Measurements from ENCODE around the gene CALHM3. TPM values are rescaled to one million over a fixed set of nuclear protein-coding genes. Genes with fewer than 3 reads are reported as not detected.

The CALHM3 gene
- total and polyA plus RNA-seq, 2 experiments from 2014 or later = 0.14 to 0.19 TPM

DNA sequence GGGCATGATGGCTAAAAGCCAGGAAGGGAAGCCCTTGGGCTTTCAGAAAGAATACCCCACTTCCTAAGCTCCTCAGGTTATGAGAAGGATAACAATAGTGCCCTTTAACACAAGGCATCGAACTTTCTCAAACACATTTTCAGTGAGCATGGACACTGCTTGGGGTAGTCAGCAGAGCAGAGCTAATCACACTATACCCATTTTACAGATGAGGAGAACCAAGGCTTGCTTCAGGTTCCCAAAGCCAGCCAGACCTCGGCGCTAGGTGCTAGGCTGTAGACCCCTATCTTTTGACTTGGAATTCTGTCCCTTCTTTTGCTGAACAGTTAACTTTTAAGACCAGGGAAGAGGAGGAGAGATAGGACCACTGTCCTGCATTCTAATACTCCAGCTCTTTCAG lies 16.3 kb upstream of the CALHM3 start:
- Mint-ChIP-seq H3K4me1 (peaks cover 23% of the 10 kb centered on the region; the same call in 2 of the 3 replicates), H3K9me3 (no peaks in the 10 kb centered on the region; the same call in 2 of the 3 replicates), H3K27me3 (ENCODE audit: insufficient read depth, low read depth, poor library complexity) (peaks cover 28% of the 10 kb centered on the region), H3K36me3 (ENCODE audit: low read depth) (no peaks in the 10 kb centered on the region), H3K4me3 (no peak overlapping the region), H3K27ac (no peak overlapping the region)
- H3K4me3 ChIP-seq = no peak overlapping the region
- peak overlapping the region; percentile 94; the same call in 1 of the 2 replicates for H2AFZ ChIP-seq
- no peak for ATAC-seq
- H3K36me3 ChIP-seq (ENCODE audit: insufficient read depth) = no peaks in the 10 kb centered on the region
- no peaks in the 10 kb centered on the region for H3K9me2 ChIP-seq (ENCODE audit: insufficient read depth)
- H3K79me2 ChIP-seq (replicated peaks; ENCODE audit: insufficient read depth) = no peaks in the 10 kb centered on the region
- no peak for DNase-seq (ENCODE audit: low spot score)
- no peak overlapping the region for H3K27ac ChIP-seq (ENCODE audit: low read depth)
- no peak overlapping the region for H3K4me2 ChIP-seq
- H4K20me1 ChIP-seq (replicated peaks; ENCODE audit: insufficient read depth) = no peaks in the 10 kb centered on the region
- peaks cover 58% of the 10 kb centered on the region for H3K27me3 ChIP-seq (ENCODE audit: insufficient read depth)
- peaks cover 5% of the 10 kb centered on the region; the same call in 1 of the 2 replicates for H3F3A ChIP-seq (replicated peaks; ENCODE audit: low read depth)
- TF ChIP-seq POLR2AphosphoS5 (IDR thresholded peaks at IDR 0.05; ENCODE audit: low read depth) (no peak), CTCF (conservative IDR thresholded peaks at IDR 0.05; ENCODE audit: low read depth in 2 of 2) (no peak), ZNF114 (CRISPR knock-in tag; IDR thresholded peaks at IDR 0.05) (no peak), STAT1 (IDR thresholded peaks at IDR 0.05; ENCODE audit: unreplicated experiment) (no peak), EZH2phosphoT487 (IDR thresholded peaks at IDR 0.05; ENCODE audit: unreplicated experiment) (no peak), JUNB (IDR thresholded peaks at IDR 0.05; ENCODE audit: unreplicated experiment) (no peak), NANOG (IDR thresholded peaks at IDR 0.05; ENCODE audit: borderline replicate concordance) (no peak), EZH2 (IDR thresholded peaks at IDR 0.05; ENCODE audit: low read depth, unreplicated experiment) (no peak), ETS1 (IDR thresholded peaks at IDR 0.05) (no peak), ZNF331 (CRISPR knock-in tag; IDR thresholded peaks at IDR 0.05; ENCODE audit: low read depth) (no peak), CREB1 (CRISPR knock-in tag; IDR thresholded peaks at IDR 0.05; ENCODE audit: low read depth) (no peak)
- TF ChIP-seq, protein P1, sequence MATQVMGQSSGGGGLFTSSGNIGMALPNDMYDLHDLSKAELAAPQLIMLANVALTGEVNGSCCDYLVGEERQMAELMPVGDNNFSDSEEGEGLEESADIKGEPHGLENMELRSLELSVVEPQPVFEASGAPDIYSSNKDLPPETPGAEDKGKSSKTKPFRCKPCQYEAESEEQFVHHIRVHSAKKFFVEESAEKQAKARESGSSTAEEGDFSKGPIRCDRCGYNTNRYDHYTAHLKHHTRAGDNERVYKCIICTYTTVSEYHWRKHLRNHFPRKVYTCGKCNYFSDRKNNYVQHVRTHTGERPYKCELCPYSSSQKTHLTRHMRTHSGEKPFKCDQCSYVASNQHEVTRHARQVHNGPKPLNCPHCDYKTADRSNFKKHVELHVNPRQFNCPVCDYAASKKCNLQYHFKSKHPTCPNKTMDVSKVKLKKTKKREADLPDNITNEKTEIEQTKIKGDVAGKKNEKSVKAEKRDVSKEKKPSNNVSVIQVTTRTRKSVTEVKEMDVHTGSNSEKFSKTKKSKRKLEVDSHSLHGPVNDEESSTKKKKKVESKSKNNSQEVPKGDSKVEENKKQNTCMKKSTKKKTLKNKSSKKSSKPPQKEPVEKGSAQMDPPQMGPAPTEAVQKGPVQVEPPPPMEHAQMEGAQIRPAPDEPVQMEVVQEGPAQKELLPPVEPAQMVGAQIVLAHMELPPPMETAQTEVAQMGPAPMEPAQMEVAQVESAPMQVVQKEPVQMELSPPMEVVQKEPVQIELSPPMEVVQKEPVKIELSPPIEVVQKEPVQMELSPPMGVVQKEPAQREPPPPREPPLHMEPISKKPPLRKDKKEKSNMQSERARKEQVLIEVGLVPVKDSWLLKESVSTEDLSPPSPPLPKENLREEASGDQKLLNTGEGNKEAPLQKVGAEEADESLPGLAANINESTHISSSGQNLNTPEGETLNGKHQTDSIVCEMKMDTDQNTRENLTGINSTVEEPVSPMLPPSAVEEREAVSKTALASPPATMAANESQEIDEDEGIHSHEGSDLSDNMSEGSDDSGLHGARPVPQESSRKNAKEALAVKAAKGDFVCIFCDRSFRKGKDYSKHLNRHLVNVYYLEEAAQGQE (IDR thresholded peaks at IDR 0.05; ENCODE audit: unreplicated experiment) = no peak
- TF ChIP-seq, protein P2, sequence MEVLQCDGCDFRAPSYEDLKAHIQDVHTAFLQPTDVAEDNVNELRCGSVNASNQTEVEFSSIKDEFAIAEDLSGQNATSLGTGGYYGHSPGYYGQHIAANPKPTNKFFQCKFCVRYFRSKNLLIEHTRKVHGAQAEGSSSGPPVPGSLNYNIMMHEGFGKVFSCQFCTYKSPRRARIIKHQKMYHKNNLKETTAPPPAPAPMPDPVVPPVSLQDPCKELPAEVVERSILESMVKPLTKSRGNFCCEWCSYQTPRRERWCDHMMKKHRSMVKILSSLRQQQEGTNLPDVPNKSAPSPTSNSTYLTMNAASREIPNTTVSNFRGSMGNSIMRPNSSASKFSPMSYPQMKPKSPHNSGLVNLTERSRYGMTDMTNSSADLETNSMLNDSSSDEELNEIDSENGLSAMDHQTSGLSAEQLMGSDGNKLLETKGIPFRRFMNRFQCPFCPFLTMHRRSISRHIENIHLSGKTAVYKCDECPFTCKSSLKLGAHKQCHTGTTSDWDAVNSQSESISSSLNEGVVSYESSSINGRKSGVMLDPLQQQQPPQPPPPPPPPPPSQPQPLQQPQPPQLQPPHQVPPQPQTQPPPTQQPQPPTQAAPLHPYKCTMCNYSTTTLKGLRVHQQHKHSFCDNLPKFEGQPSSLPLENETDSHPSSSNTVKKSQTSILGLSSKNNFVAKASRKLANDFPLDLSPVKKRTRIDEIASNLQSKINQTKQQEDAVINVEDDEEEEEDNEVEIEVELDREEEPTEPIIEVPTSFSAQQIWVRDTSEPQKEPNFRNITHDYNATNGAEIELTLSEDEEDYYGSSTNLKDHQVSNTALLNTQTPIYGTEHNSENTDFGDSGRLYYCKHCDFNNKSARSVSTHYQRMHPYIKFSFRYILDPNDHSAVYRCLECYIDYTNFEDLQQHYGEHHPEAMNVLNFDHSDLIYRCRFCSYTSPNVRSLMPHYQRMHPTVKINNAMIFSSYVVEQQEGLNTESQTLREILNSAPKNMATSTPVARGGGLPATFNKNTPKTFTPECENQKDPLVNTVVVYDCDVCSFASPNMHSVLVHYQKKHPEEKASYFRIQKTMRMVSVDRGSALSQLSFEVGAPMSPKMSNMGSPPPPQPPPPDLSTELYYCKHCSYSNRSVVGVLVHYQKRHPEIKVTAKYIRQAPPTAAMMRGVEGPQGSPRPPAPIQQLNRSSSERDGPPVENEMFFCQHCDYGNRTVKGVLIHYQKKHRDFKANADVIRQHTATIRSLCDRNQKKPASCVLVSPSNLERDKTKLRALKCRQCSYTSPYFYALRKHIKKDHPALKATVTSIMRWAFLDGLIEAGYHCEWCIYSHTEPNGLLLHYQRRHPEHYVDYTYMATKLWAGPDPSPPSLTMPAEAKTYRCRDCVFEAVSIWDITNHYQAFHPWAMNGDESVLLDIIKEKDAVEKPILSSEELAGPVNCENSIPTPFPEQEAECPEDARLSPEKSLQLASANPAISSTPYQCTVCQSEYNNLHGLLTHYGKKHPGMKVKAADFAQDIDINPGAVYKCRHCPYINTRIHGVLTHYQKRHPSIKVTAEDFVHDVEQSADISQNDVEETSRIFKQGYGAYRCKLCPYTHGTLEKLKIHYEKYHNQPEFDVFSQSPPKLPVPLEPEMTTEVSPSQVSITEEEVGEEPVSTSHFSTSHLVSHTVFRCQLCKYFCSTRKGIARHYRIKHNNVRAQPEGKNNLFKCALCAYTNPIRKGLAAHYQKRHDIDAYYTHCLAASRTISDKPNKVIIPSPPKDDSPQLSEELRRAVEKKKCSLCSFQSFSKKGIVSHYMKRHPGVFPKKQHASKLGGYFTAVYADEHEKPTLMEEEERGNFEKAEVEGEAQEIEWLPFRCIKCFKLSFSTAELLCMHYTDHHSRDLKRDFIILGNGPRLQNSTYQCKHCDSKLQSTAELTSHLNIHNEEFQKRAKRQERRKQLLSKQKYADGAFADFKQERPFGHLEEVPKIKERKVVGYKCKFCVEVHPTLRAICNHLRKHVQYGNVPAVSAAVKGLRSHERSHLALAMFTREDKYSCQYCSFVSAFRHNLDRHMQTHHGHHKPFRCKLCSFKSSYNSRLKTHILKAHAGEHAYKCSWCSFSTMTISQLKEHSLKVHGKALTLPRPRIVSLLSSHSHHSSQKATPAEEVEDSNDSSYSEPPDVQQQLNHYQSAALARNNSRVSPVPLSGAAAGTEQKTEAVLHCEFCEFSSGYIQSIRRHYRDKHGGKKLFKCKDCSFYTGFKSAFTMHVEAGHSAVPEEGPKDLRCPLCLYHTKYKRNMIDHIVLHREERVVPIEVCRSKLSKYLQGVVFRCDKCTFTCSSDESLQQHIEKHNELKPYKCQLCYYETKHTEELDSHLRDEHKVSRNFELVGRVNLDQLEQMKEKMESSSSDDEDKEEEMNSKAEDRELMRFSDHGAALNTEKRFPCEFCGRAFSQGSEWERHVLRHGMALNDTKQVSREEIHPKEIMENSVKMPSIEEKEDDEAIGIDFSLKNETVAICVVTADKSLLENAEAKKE (CRISPR knock-in tag; IDR thresholded peaks at IDR 0.05) = no peak
- H3K4me1 ChIP-seq (ENCODE audit: insufficient read depth) = no peaks in the 10 kb centered on the region; the same call in 1 of the 2 replicates

All from GM23338 (cell line).